ENCODE measurements around the gene FCRLB. TPM values are rescaled to one million over a fixed set of nuclear protein-coding genes. Genes with fewer than 3 reads are reported as not detected.

The FCRLB gene
- total RNA-seq, 4 donors from 2014 or later, result 0.64 TPM; not detected in 3

- in situ Hi-C loops (cut with MboI; ENCODE audit: low pct_ligation_motif_present in 1 of 4, low pct_unique_long_range_greater_than_20kb in 1 of 4, low sequenced_read_pairs in 3 of 4), result no loop called here
- H3K9me3 ChIP-seq, result no peaks in the 10 kb centered on the region
- intact Hi-C loops (cut with DNase I; ENCODE audit: low total_unique reads), result no loop called here
- H3K4me1 ChIP-seq, result no peaks in the 10 kb centered on the region
- TF ChIP-seq POLR2A (IDR thresholded peaks at IDR 0.05) (no peak), POLR2AphosphoS5 (IDR thresholded peaks at IDR 0.05) (no peak), EP300 (IDR thresholded peaks at IDR 0.05; ENCODE audit: low read depth) (no peak)
- TF ChIP-seq, protein P1, sequence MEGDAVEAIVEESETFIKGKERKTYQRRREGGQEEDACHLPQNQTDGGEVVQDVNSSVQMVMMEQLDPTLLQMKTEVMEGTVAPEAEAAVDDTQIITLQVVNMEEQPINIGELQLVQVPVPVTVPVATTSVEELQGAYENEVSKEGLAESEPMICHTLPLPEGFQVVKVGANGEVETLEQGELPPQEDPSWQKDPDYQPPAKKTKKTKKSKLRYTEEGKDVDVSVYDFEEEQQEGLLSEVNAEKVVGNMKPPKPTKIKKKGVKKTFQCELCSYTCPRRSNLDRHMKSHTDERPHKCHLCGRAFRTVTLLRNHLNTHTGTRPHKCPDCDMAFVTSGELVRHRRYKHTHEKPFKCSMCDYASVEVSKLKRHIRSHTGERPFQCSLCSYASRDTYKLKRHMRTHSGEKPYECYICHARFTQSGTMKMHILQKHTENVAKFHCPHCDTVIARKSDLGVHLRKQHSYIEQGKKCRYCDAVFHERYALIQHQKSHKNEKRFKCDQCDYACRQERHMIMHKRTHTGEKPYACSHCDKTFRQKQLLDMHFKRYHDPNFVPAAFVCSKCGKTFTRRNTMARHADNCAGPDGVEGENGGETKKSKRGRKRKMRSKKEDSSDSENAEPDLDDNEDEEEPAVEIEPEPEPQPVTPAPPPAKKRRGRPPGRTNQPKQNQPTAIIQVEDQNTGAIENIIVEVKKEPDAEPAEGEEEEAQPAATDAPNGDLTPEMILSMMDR (IDR thresholded peaks at IDR 0.05), result no peak
- H3K36me3 ChIP-seq, result no peaks in the 10 kb centered on the region
- H3K27me3 ChIP-seq, result no peaks in the 10 kb centered on the region
- no peak overlapping the region for H3K4me3 ChIP-seq
- WGBS, 2 donors (ENCODE audit: low coverage in 1 of 2), result 72 to 83% methylated on average over 2 to 3 of the region's 3 CpGs
- no peak overlapping the region for H3K27ac ChIP-seq
- no peak for DNase-seq
Measured at GRCh38 chr1:161706113-161706481, 15.2 kb upstream of the FCRLB start.

- TF ChIP-seq POLR2A (IDR thresholded peaks at IDR 0.05) (no peak), EP300 (IDR thresholded peaks at IDR 0.05; ENCODE audit: low read depth) (no peak), POLR2AphosphoS5 (IDR thresholded peaks at IDR 0.05) (no peak)
- TF ChIP-seq, protein P1 (IDR thresholded peaks at IDR 0.05), result no peak
- in situ Hi-C loops (cut with MboI; ENCODE audit: low pct_ligation_motif_present in 1 of 4, low pct_unique_long_range_greater_than_20kb in 1 of 4, low sequenced_read_pairs in 3 of 4), result no loop called here
- no peak within 1 kb of the TSS for H3K4me3 ChIP-seq
- H3K9me3 ChIP-seq, result no peaks in the 10 kb centered on the region
- H3K27ac ChIP-seq, result no peak within 1 kb of the TSS
- H3K4me1 ChIP-seq, result no peaks in the 10 kb centered on the region
- no peaks in the 10 kb centered on the region for H3K27me3 ChIP-seq
- no peak for DNase-seq
- intact Hi-C loops (cut with DNase I; ENCODE audit: low total_unique reads), result no loop called here
- no peaks in the 10 kb centered on the region for H3K36me3 ChIP-seq
- WGBS, 2 donors (ENCODE audit: low coverage in 1 of 2), result 43 to 57% methylated on average over 2 to 4 of the region's 4 CpGs
Measured at GRCh38 chr1:161706482-161707347, 14.6 kb upstream of the FCRLB start, which contains the start of gene FCRLA. FCRLA (plus strand) TSS chr1:161707229; CDS start chr1:161707265, 36 bp downstream.

GRCh38 chr1:161707503-161707902 is 13.8 kb upstream of the FCRLB start:
- Histone ChIP-seq H3K27me3 (peaks cover 2% of the 10 kb centered on the region), H3K4me3 (no peak overlapping the region), H3K27ac (no peak overlapping the region), H3K4me1 (no peaks in the 10 kb centered on the region), H3K36me3 (no peaks in the 10 kb centered on the region), H3K9me3 (no peaks in the 10 kb centered on the region)
- TF ChIP-seq POLR2A (IDR thresholded peaks at IDR 0.05) (no peak), EP300 (IDR thresholded peaks at IDR 0.05; ENCODE audit: low read depth) (no peak), POLR2AphosphoS5 (IDR thresholded peaks at IDR 0.05) (no peak)
- TF ChIP-seq, protein P1 (IDR thresholded peaks at IDR 0.05), result no peak
- DNase-seq, result no peak
- WGBS, 2 donors (ENCODE audit: low coverage in 1 of 2), result 70 to 85% methylated on average over 2 of the region's 2 CpGs
- in situ Hi-C loops (cut with MboI; ENCODE audit: low pct_ligation_motif_present in 1 of 4, low pct_unique_long_range_greater_than_20kb in 1 of 4, low sequenced_read_pairs in 3 of 4) (no loop called here), intact Hi-C loops (cut with DNase I; ENCODE audit: low total_unique reads) (no loop called here)

DNA sequence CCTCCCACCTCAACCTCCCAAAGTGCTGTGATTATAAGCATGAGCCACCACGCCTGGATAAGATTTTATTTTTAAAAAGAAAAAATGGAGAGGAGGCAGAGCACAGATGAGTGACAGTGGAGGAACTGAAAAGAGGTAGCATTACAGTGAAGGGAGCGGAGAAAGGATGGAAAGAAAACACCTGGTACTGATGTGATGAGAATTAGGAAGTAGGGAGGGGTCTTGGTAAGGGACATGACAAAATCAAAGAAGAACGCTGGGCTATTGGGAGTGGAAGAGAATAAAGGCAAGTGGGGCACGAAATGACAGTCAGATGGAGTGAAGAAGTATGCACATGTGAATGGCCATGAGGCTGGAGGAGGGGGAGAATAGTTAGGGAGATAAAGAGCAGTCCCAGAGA is 12.0 kb upstream of the FCRLB start:
- H3K4me1 ChIP-seq, result no peaks in the 10 kb centered on the region
- TF ChIP-seq POLR2AphosphoS5 (IDR thresholded peaks at IDR 0.05) (no peak), EP300 (IDR thresholded peaks at IDR 0.05; ENCODE audit: low read depth) (no peak), POLR2A (IDR thresholded peaks at IDR 0.05) (no peak)
- TF ChIP-seq, protein P1 (IDR thresholded peaks at IDR 0.05), result no peak
- in situ Hi-C loops (cut with MboI; ENCODE audit: low pct_ligation_motif_present in 1 of 4, low pct_unique_long_range_greater_than_20kb in 1 of 4, low sequenced_read_pairs in 3 of 4) (no loop called here), intact Hi-C loops (cut with DNase I; ENCODE audit: low total_unique reads) (no loop called here)
- no peak for DNase-seq
- peaks cover 6% of the 10 kb centered on the region for H3K27me3 ChIP-seq
- no peak overlapping the region for H3K27ac ChIP-seq
- H3K36me3 ChIP-seq, result no peaks in the 10 kb centered on the region
- H3K9me3 ChIP-seq, result no peaks in the 10 kb centered on the region
- 69 to 74% methylated on average over 4 of the region's 4 CpGs for WGBS, 2 donors (ENCODE audit: low coverage in 1 of 2)
- no peak overlapping the region for H3K4me3 ChIP-seq

Data from transverse colon (tissue), 4 donors.